Spleen (tissue), 11 donors: ENCODE results near the gene CAMTA1. TPM values are rescaled to one million over a fixed set of nuclear protein-coding genes. Genes with fewer than 3 reads are reported as not detected.

Experiments used
- DNase-seq: peaks from one replicate; pipeline ENCODE4 v3.0.0-alpha.2; 2020
- H3K27ac ChIP-seq, 8 donors: fragments of 200-600 bp; sonication (generic) in 7 of 8; 1 replicate in 4 of 8; 2 replicates in 4 of 8; pipeline versions ENCODE4 v1.5.0 to v1.8.0; 2016 to 2021; ENCODE audit warnings: inconsistent platforms in 4 of 8, mild to moderate bottlenecking in 4 of 8, moderate library complexity in 1 of 8
- H3K27me3 ChIP-seq, 7 donors: fragments of 200-600 bp; sonication (generic) in 6 of 7; replicated peaks in 1 of 7; 1 replicate in 4 of 7; 2 replicates in 3 of 7; pipeline versions ENCODE4 v1.5.0 to v1.8.0; 2016 to 2021; ENCODE audit warnings: inconsistent platforms in 3 of 7, mild to moderate bottlenecking in 1 of 7
- H3K36me3 ChIP-seq, 6 donors: fragments of 200-600 bp; sonication (generic) in 5 of 6; 1 replicate in 4 of 6; 2 replicates in 2 of 6; pipeline versions ENCODE4 v1.5.0 to v1.8.0; 2016 to 2021; ENCODE audit warnings: inconsistent platforms in 2 of 6
- H3K4me1 ChIP-seq, 6 donors: fragments of 200-600 bp; sonication (generic) in 5 of 6; 1 replicate in 3 of 6; 2 replicates in 3 of 6; pipeline versions ENCODE4 v1.5.0 to v1.8.0; 2016 to 2021; ENCODE audit warnings: inconsistent platforms in 3 of 6
- H3K4me3 ChIP-seq, 8 donors: fragments of 200-600 bp; sonication (generic) in 7 of 8; 1 replicate in 4 of 8; 2 replicates in 4 of 8; pipeline versions ENCODE4 v1.5.0 to v1.8.0; 2016 to 2021; ENCODE audit warnings: inconsistent platforms in 4 of 8, mild to moderate bottlenecking in 4 of 8, moderate library complexity in 2 of 8
- H3K9me3 ChIP-seq, 8 donors: fragments of 200-600 bp; sonication (generic) in 7 of 8; 1 replicate in 4 of 8; 2 replicates in 4 of 8; pipeline versions ENCODE4 v1.5.0 to v1.8.0; 2016 to 2021; ENCODE audit warnings: inconsistent platforms in 4 of 8
- POLR2A ChIP-seq, 3 donors: fragments of 450-650 bp; IDR thresholded peaks; one replicate each; pipeline ENCODE4 v1.5.1; 2017; ENCODE audit warnings: antibody characterized with exemption in 3 of 3, mild to moderate bottlenecking in 1 of 3
- POLR2AphosphoS5 ChIP-seq, 3 donors: sonication (generic); formaldehyde crosslinking; IDR thresholded peaks; one replicate each; pipeline ENCODE4 v1.5.1; 2017; ENCODE audit warnings: antibody characterized with exemption in 3 of 3
- WGBS, 5 donors: extraction: QIAGEN DNeasy Blood & Tissue Kit in 3 of 5; methylation state at CpG; one replicate each; pipeline versions ENCODE4 v1.1.5 to v1.1.7; 2013 to 2018; 5-methylcytosine and 5-hydroxymethylcytosine counted together
- intact Hi-C: fragments of 100-400 bp; cut with DNase I; formaldehyde crosslinking; loops from one replicate; pipeline ENCODE4 v1.15.0; 2023; ENCODE audit warnings: low total_unique reads
- polyA plus RNA-seq, 3 donors: library from polyadenylated mRNA; stranded (reverse); fragments of 200-250 nt; gene quantifications; one replicate each; pipeline ENCODE4 v1.2.1, GENCODE V29; 2013
- total RNA-seq, 7 donors: library from RNA; depleted of rRNA in 3 of 7; stranded (reverse); fragments of >200 nt in 3 of 7; fragmentation: NEBNext Ultra II Directional in 4 of 7; extraction: Animal tissue kit (Norgen Biotek cat#: 25700) in 4 of 7; gene quantifications; one replicate each; pipeline versions ENCODE4 v1.1.0 to v1.2.1, GENCODE V29; 2016 to 2021
- TF ChIP-seq, protein P1 (sequence below), 11 experiments: fragments of 200-600 bp in 7 of 11; fragments of 450-650 bp in 4 of 11; sonication (generic) in 4 of 11; IDR thresholded peaks in 8 of 11; conservative IDR thresholded peaks in 3 of 11; 1 replicate in 7 of 11; 2 replicates in 4 of 11; pipeline versions ENCODE4 v1.4.0 to v1.8.0; 2016 to 2021; ENCODE audit warnings: antibody characterized with exemption in 11 of 11, inconsistent platforms in 4 of 11, mild to moderate bottlenecking in 1 of 11
- donor health status: healthy with polysubstance abuse.
- donor health status: DM: no; HTN: no; CAD: no; lungs with moderate emphysema.
- donor health status: DM: no; HTN: no; CAD: no.
- donor health status: Bipolar disorder and iron deficiency.
- donor health status: healthy.
- donor health status: DM: no; HTN: no; CAD: no.
- donor health status: DM: yes; HTN: yes; CAD: no.

CAMTA1 gene
- total and polyA plus RNA-seq, 10 donors = 53.0 to 106 (median 77.3) TPM

- no peak for TF ChIP-seq POLR2A (IDR thresholded peaks at IDR 0.05)
- TF ChIP-seq POLR2AphosphoS5 (IDR thresholded peaks at IDR 0.05) = no peak
- TF ChIP-seq, protein P1, sequence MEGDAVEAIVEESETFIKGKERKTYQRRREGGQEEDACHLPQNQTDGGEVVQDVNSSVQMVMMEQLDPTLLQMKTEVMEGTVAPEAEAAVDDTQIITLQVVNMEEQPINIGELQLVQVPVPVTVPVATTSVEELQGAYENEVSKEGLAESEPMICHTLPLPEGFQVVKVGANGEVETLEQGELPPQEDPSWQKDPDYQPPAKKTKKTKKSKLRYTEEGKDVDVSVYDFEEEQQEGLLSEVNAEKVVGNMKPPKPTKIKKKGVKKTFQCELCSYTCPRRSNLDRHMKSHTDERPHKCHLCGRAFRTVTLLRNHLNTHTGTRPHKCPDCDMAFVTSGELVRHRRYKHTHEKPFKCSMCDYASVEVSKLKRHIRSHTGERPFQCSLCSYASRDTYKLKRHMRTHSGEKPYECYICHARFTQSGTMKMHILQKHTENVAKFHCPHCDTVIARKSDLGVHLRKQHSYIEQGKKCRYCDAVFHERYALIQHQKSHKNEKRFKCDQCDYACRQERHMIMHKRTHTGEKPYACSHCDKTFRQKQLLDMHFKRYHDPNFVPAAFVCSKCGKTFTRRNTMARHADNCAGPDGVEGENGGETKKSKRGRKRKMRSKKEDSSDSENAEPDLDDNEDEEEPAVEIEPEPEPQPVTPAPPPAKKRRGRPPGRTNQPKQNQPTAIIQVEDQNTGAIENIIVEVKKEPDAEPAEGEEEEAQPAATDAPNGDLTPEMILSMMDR (IDR thresholded peaks at IDR 0.05 in 8 of 11, conservative IDR thresholded peaks at IDR 0.05 in 3 of 11) = no peak
- Histone ChIP-seq H3K4me1 (peaks cover 0 to 30% (median 11%) of the 10 kb centered on the region in 6 donors), H3K27me3 (no peaks in the 10 kb centered on the region), H3K9me3 (no peaks in the 10 kb centered on the region), H3K4me3 (no peak overlapping the region), H3K36me3 (no peaks in the 10 kb centered on the region), H3K27ac (no peak overlapping the region)
- intact Hi-C loops = no loop called here
- DNase-seq = no peak
- 82 to 93% (median 88%) methylated on average over 12 of the region's 12 CpGs for WGBS, 5 donors
These were observed 679.5 kb downstream of the CAMTA1 start for GRCh38 chr1:7464736-7465135.

- 85 to 92% (median 90%) methylated on average over 25 to 27 of the region's 27 CpGs for WGBS, 5 donors
- no peak for DNase-seq
- no peaks in the 10 kb centered on the region for H3K27me3 ChIP-seq
- peaks cover 7 to 52% (median 32%) of the 10 kb centered on the region in 6 donors for H3K4me1 ChIP-seq
- TF ChIP-seq POLR2AphosphoS5 (IDR thresholded peaks at IDR 0.05) (no peak), POLR2A (IDR thresholded peaks at IDR 0.05) (no peak)
- TF ChIP-seq, protein P1 (IDR thresholded peaks at IDR 0.05 in 8 of 11, conservative IDR thresholded peaks at IDR 0.05 in 3 of 11) = no peak
- no peak overlapping the region for H3K27ac ChIP-seq
- H3K4me3 ChIP-seq = no peak overlapping the region
- intact Hi-C loops = no loop called here
- H3K9me3 ChIP-seq = no peaks in the 10 kb centered on the region
- H3K36me3 ChIP-seq = no peaks in the 10 kb centered on the region
These were observed 682.4 kb downstream of the CAMTA1 start for GRCh38 chr1:7467476-7468175.

GRCh38 chr1:7468248-7468647 is 683.0 kb downstream of the CAMTA1 start:
- H3K36me3 ChIP-seq = no peaks in the 10 kb centered on the region
- peaks cover 7 to 48% (median 30%) of the 10 kb centered on the region in 6 donors for H3K4me1 ChIP-seq
- intact Hi-C loops = no loop called here
- no peak for DNase-seq
- H3K4me3 ChIP-seq = no peak overlapping the region
- WGBS, 5 donors = 76 to 90% (median 88%) methylated on average over 9 of the region's 9 CpGs
- TF ChIP-seq POLR2A (IDR thresholded peaks at IDR 0.05) = no peak
- no peak for TF ChIP-seq POLR2AphosphoS5 (IDR thresholded peaks at IDR 0.05)
- TF ChIP-seq, protein P1 (IDR thresholded peaks at IDR 0.05 in 8 of 11, conservative IDR thresholded peaks at IDR 0.05 in 3 of 11) = no peak
- no peak overlapping the region for H3K27ac ChIP-seq
- no peaks in the 10 kb centered on the region for H3K9me3 ChIP-seq
- no peaks in the 10 kb centered on the region for H3K27me3 ChIP-seq

- Histone ChIP-seq H3K9me3 (no peaks in the 10 kb centered on the region), H3K27ac (peak overlapping the region in 1 of 8 donors; percentile 83), H3K36me3 (no peaks in the 10 kb centered on the region), H3K27me3 (no peaks in the 10 kb centered on the region), H3K4me1 (peaks cover 7 to 44% (median 30%) of the 10 kb centered on the region in 6 donors), H3K4me3 (no peak overlapping the region)
- DNase-seq = no peak
- intact Hi-C loops = no loop called here
- TF ChIP-seq, protein P1 (IDR thresholded peaks at IDR 0.05 in 8 of 11, conservative IDR thresholded peaks at IDR 0.05 in 3 of 11) = no peak
- TF ChIP-seq POLR2AphosphoS5 (IDR thresholded peaks at IDR 0.05) = no peak
- no peak for TF ChIP-seq POLR2A (IDR thresholded peaks at IDR 0.05)
- 65 to 81% (median 74%) methylated on average over 13 of the region's 13 CpGs for WGBS, 5 donors
These were observed 684.1 kb downstream of the CAMTA1 start for GRCh38 chr1:7469255-7469938.
